HG02588 (cell line): Measurements from ENCODE around the gene ULK3.

Experiments
- ATAC-seq: cut with Tn5 transposase; IDR thresholded peaks from one replicate; pipeline ENCODE4 v1.9.1; 2021; ENCODE audit warnings: mild to moderate bottlenecking, moderate library complexity; ENCODE audit not compliant: unreplicated experiment

The ULK3 gene

DNA sequence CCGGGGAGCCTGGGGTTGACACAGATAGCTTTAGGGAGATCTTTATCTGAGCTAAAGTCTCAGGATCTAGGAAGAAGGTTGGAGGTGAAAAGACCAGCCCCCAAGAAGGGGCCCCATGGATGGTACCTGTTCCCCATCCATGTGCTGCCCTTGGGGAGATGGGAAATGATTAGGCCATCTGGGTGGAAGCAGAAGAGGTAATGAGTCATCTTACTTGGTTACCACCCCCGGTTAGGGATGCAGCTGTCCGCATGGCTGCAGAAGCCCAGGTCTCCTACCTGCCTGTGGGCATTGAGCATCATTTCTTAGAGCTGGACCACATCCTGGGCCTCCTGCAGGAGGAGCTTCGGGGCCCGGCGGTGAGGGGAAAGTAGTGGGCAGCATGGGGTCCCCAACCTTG, 19.6 kb downstream of the ULK3 start:
- ATAC-seq, result no peak

DNA sequence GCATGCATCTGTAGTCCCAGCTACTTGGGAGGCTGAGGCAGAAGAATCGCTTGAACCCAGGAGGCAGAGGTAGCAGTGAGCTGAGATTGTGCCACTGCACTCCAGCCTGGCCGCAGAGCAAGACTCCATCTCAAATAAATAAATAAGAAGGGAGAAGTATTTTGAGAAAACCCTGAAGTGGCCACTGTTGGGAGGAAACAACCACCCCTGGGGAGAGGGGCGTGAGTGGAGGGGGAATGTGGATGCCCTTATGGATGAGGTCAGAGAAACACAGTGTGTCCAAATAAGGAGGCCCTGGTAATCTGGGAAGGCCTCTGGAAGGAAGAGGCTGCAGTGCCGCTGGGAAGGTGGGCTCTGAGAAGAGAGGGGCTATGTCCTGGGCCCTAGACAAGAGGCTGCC, 20.7 kb downstream of the ULK3 start:
- no peak for ATAC-seq

DNA sequence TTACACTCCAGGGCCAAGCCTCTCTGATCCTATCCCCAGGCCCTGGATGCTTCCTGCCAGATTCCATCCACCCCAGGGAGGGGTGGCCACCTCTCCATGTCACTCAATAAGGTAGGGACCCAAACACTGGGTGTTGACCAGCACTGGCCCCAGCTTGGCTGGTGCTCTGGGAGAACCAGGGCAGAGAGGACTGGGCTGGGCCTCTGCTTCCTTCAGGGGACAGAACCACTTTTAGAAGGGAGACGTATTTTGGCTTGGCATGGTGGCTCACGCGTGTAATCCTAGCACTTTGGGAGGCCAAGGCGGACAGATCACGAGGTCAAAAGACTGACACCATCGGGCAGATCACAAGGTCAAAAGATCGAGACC, 21.2 kb downstream of the ULK3 start:
- ATAC-seq, result no peak

DNA sequence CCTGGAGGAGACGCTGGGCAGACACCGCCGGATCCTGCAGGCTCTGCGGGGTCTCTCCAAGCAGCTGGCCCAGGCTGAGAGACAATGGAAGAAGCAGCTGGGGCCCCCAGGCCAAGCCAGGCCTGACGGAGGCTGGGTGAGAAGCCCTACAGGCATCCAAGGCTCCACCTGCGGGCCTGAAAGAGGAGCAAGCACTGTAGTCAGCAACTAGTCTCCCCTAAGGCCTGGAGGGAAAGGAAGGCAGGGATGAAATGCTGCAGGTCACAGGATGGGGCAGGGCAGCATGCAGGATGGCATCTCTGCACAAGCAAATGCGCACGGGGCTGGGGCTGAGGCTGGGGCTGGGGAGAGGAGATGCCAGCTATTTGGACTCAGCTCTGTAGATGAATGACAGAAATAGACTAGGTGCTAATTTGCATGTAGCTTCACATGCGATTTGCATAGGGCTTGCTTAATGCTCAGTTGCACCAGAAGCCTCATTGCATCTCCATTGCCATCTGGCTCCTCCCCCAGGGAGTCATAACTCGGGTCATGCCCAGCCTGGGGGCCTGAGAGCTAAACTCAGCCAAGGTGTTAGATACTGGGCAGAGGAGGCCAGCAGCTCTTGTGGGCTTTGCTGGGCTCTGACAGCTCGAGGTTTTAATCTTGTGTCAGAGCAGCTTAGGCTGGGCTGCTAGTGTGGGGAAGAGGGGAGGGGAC, 21.7 kb downstream of the ULK3 start:
- ATAC-seq, result no peak

DNA sequence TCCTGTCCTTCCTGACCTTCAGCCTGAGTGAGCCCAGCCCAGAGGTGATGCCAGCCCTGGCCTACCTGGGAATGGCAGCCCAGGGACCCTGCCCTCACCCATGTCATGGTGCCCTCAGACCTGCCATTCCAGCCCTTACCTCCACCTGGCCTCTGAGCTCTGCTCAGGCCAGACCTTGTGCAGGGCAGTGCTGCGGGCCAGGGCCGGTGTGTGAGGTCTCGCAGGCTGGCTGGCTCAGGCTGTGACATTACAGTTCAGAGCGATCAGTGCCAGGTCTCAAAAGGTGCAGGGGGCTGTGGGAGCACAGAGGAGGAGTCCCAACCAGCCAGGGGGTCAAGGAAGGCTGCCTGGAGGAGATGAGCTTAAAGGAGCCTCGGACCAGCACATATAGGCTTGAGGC, 22.9 kb downstream of the ULK3 start:
- no peak for ATAC-seq

DNA sequence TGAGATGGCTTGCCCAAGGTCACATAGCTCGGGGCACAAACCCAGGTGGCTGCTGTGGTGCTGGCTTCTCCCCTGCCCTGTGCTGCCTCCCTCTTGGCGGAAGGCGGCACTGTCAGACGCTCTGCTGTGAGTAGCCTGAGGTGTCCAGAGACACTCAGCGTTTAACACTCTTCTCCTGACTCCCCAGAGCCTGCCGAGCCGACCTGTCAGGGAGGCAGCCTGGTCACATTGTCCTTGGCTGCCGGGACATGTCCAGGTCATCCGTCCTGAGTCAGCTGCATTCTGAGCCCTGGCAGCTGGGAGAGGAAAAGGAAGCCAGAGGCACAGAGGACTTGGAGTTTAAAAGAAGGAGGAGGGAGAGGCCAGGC, 25.6 kb downstream of the ULK3 start:
- no peak for ATAC-seq

DNA sequence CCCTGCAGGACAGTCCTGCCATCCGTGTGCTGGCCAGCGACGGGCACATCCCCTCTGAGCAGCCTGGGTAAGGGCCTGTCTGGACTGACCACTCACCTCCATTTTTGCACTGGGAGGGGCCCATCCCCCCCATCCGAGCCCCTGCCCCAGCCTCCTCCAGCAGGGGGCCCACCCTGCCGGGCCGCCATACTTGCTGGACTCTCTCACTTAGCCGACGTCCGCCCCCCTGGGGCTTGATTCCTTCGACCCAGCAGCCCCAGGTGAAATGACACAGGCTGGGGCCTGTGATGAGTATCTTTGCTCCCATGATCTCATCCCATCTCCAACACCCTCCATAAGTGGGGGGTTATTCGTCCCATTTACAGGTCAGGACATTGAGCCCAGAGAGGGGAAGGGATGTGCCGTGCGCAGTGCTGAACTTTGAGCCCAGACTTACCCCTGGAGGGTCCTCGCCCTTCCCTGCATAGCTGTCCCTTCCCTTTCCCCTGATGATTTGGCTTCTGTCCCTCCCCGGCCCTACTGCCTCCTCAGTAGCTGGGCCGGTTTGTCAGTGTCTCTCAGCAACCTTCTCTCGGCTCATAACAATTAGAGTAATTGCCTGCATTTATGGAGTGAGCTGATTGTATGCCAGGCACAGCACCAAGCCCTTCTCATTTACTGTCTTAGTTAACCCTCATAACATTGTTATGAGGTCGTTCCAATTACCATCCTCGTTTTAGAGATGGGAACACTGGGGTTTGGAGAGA, 26.2 kb downstream of the ULK3 start:
- no peak for ATAC-seq

DNA sequence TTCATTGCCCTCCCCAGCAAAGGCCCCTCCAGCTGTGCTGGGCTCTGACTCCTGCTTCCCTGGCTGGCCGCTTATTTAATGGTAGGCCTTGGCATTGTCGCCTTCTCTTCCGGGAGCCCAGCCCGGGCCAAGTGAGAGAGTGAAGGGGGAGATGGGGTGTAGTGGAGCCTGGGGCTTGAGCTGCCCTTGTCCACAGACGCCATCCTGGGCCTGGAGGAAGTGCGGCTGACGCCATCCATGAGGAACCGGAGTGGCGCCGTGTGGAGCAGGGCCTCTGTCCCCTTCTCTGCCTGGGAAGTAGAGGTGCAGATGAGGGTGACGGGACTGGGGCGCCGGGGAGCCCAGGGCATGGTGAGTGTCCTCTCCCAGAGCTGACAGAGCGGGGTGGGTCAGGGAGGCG, 27.0 kb downstream of the ULK3 start:
- ATAC-seq, result no peak

DNA sequence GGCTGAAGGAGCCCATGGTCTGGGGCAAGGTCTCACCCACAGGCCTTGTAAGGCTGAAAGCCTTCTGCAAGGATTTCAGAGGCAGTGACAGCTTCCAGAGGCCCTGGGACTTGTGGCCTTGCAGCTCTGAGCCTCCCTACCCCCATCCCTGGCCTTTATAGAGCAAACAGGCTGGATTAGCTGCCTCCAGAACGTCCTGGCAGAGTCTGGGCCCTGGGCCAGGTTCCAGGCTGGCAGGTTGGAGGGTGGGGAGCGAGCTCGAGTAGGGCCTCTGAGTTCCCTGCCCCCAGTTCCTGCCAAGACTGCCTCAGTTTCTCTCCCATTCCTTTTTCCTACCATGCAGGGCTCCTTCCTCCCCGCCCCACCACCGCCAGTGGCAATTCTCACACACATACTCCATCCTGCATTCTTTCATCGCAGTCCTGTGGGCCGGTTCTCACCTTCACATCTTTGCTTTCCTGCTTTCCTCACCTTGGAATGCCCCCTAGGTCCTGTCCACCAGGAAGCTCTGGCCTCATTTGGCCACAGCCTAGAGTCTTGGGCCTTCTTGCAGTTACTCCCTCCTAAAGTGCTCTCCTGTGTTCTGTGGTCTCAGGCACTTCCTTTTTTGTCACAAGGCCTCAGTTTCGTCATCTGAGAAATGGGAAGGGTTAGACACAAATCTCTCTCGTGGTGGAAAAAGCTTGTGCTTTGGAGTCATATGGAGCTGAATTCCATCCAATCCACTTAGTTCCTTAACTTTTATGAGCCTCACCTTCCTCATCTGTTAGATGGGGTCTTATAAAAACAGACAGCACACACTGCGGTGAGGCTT, 27.6 kb downstream of the ULK3 start:
- no peak for ATAC-seq

DNA sequence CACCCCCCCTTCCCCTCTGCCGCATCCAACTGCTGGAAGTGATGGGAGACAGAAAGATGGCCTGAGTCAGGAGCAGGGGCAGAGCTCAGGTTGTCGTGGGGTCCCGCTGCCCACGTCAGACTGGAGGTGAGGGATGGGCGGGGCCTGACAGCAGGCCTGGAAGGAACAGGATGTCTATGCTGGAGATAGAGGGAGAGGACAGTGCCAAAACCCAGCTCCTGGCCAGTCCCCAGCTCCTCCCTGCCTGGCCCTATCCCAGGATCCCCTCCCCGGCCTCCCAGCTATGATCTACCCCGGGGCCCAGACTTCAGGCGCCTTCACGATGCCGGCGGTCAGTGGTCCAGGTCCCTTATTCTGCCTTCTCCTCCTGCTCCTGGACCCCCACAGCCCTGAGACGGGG, 30.4 kb downstream of the ULK3 start, which contains the start of gene LMAN1L:
TSS of gene LMAN1L (plus strand) at position 303 of the 400 bp plus-strand sequence. CDS start at position 323, 20 bp downstream.
- ATAC-seq, result no peak

DNA sequence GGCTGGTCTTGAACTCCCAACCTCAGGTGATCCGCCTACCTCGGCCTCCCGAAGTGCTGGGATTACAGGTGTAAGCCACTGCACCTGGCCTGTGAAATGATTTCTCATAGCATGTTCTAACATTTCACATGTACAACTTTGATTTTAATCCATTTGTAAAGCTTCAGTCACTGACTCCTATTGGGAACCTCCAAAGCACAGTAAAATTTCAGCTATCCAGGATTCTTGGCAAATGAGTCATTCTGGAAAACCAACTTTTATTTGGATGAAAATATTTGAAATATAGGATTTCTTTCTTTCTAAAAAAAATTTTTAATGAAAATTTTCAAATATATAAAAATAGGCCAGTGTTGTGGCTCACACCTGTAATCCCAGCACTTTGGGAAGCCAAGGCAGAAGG, 33.0 kb downstream of the ULK3 start:
- ATAC-seq, result no peak

DNA sequence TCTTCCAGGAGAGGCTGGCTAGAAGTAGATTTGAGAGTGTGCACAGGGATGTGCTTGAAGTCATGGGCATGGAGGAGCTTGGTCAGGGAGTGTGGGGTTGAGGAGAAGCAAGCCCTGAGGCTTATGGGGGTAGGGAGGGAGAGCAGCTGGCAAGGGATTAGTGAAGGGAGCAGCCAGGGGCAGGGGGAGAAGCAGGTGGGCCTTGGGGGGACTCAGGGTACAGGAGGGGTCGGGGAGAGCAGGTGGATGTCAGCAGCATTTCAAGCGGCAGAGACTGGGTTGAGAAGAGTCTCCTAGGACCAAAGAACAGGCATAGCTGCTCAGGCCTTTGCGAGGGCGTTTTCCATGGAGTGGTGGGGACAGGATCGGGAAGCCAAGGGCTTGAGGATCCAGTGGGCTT, 33.7 kb downstream of the ULK3 start:
- no peak for ATAC-seq

DNA sequence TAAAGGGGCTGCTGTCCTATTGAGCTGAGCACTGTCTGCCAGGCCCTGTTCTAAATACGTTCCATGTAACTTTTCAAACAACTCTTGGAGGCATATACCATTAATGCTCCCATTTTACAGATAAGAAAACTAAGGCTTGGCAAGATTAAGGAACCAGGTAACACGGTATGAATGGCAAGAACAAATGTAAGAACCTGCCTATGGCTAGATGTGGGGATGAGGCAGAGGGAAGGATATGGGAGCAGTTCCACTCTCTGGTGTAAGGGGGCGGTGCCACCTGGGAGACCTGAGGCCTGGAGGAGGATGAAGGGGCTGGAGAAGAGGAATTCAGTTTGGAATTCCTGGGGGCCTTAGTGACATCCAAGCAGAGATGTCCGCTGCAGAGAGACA, 34.1 kb downstream of the ULK3 start:
- no peak for ATAC-seq

DNA sequence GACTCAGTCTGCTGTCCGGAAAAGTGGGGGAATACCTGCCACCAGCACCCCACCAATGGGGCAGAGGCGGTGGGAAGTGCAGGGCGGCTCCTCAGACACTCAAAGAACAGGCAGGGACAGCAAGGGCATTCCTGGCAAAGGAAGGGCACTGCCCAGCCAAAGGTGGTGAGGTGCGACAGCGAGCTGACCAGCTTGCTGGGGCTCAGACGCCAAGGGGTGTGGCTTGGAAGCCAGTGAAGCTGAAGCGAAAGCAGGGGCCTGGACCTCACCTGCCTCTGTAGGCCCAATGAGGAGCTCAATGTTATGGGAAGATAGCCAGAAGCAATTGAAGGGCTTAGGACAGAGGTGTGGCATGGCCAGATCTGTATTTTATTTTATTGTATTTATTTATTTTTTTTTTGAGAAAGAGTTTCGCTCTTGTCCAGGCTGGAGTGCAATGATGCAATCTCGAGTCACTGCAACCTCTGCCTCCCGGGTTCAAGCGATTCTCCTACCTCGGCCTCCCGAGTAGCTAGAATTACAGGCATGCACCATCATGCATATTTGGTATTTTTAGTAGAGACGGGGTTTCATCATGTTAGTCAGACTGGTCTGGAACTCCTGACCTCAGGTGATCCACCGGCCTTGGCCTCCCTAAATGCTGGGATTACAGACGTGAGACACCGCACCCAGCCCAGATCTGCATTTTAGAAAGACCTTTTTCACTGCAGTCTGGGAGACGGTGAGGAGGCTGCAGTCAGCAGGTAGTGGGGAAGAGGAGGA, 34.7 kb downstream of the ULK3 start:
- no peak for ATAC-seq

DNA sequence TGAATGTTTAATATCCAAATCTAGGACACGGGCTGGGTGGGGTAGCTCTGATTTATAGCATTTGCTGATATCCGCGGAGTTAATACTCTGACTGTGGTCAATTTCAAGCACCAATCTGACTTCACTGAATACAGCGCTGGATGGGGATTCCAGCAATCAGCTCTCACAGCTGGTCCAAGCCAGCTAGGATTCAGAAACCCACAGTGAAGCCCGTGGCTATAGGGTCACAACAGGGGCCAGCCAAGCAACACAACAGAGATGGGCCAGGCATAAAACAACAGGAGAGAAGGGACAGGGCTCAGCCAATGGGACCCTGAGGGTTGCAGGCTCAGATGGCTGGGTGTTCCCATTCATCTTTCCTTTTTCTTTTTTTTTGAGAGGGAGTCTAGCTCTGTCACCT, 35.7 kb downstream of the ULK3 start:
- ATAC-seq, result no peak

DNA sequence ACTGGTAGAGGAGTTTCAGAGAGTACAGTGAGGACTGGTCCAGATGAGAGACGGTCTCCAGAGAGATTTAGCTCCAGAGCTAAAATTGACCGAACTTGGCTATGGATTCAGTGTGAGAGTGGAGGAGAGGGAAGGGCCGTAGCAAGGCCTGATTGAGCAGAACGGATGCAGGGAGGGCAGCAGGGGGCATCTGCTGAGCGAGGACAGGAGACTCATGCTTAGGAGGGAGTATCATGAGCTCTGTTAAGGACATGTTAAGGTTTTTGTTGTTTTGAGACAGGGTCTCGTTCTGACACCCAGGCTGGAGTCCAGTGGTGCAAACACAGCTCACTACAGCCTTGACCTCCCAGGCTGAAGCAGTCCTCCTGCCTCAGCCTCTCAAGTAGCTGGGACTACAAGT, 38.0 kb downstream of the ULK3 start:
- no peak for ATAC-seq

DNA sequence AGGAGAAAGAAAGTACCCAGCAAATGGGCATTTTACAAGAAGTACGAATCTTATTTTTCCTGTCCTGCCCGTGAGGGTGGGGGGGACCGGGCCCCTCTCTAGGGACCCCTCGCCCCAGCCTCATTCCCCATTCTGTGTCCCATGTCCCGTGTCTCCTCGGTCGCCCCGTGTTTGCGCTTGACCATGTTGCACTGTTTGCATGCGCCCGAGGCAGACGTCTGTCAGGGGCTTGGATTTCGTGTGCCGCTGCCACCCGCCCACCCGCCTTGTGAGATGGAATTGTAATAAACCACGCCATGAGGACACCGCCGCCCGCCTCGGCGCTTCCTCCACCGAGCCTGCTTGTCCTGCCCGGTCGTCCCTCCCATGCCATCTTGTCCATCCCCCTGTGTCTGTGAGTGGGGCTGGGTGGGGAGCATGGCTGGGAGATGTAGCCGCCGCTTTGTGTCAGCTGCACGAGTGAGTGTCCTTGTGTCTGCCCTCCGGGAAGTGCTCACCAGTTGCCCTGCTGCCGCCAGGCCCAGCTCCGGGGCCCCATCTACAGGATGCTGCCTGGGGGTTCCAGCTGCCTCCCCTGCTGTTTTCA, 40.0 kb downstream of the ULK3 start:
- ATAC-seq, result no peak

DNA sequence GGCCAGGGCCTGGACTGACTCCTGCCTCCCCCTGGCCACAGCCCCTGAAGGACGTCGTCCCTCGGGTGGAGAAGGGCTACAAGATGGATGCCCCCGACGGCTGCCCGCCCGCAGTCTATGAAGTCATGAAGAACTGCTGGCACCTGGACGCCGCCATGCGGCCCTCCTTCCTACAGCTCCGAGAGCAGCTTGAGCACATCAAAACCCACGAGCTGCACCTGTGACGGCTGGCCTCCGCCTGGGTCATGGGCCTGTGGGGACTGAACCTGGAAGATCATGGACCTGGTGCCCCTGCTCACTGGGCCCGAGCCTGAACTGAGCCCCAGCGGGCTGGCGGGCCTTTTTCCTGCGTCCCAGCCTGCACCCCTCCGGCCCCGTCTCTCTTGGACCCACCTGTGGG, 40.7 kb downstream of the ULK3 start:
- no peak for ATAC-seq

DNA sequence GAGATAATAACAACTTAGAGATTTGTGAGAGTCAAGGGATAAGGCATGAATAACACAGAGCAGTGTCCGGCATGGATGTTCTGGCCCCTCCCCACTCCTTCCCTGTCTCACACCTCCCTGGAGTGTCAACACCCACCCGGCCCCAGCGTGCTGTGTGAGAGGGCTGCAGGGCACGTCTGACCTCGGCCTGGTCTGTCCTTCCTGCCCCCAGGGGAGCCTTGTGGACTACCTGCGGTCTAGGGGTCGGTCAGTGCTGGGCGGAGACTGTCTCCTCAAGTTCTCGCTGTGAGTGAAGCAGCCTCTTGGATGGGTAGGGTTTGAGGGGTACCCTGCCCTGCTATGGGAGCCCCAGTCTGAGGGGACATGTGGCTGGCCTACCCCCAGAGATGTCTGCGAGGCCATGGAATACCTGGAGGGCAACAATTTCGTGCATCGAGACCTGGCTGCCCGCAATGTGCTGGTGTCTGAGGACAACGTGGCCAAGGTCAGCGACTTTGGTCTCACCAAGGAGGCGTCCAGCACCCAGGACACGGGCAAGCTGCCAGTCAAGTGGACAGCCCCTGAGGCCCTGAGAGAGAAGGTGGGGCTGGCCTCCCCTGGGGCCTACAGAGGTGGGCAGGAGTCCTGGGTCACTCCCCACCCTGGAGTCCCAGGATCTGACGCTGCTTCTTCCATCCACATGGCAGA, 41.5 kb downstream of the ULK3 start:
- ATAC-seq, result no peak

DNA sequence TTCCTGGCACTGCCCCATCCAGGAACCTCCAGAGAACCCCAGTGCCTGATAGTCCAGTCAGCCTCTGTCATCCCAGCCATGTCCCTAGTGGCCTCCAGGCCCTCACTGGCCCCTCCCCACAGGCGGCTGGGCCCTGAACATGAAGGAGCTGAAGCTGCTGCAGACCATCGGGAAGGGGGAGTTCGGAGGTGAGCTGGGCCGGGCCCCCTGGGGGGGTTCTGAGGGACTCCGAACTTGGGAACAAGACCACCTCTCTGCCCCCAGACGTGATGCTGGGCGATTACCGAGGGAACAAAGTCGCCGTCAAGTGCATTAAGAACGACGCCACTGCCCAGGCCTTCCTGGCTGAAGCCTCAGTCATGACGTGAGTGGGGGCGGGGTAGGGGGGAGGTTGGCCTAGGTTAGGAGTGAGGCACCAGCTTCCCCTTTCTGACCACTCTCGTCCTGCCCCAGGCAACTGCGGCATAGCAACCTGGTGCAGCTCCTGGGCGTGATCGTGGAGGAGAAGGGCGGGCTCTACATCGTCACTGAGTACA, 42.3 kb downstream of the ULK3 start:
- ATAC-seq, result no peak
